IMR-90 (cell line): Measurements from ENCODE around the gene GLRA3. TPM values are rescaled to one million over a fixed set of nuclear protein-coding genes. Genes with fewer than 3 reads are reported as not detected.

Experiments
- ATAC-seq: fragments of 200-7000 bp; cut with Tn5 transposase; 2 replicates; pipeline ENCODE4 v1.9.1; 2020; ENCODE audit warnings: low read depth, mild to moderate bottlenecking, moderate library complexity
- BruUV-seq: library from RNA; stranded (reverse); fragments of 400-500 nt; replicated peaks from 2 replicates; lab custom pipeline; 2021; lab: Mats Ljungman, UMichigan
- CTCF ChIA-PET: fragments of 300-600 bp; formaldehyde crosslinking; extraction: SDS; loops from one replicate; lab custom pipeline; 2021; ENCODE audit warnings: antibody characterized with exemption; lab: Yijun Ruan, JAX
- POLR2A ChIA-PET: fragments of 300-600 bp; sonication (Branson Sonifier 250); formaldehyde crosslinking; loops from one replicate; lab custom pipeline; 2022; ENCODE audit warnings: antibody characterized with exemption; ENCODE audit not compliant: unreplicated experiment; lab: Charles Lee
- DNase-seq: peaks from one replicate; pipeline ENCODE4 v3.0.0; 2013
- H2AFZ ChIP-seq: replicated peaks from 2 replicates; pipeline ENCODE3; 2013; ENCODE audit warnings: low read length, mild to moderate bottlenecking; ENCODE audit not compliant: poor library complexity
- H2AK5ac ChIP-seq: 2 replicates; pipeline ENCODE4 v1.6.1; 2013; ENCODE audit warnings: low read depth, low read length, inconsistent platforms
- H2AK9ac ChIP-seq: replicated peaks from 2 replicates; pipeline ENCODE3; 2013; ENCODE audit warnings: mild to moderate bottlenecking, low read depth, low read length, moderate library complexity; ENCODE audit not compliant: poor library complexity
- H2BK120ac ChIP-seq: 2 replicates; pipeline ENCODE4 v1.6.1; 2013; ENCODE audit warnings: low read depth, low read length, inconsistent platforms
- H2BK15ac ChIP-seq: 3 replicates; pipeline ENCODE4 v1.6.1; 2013; ENCODE audit warnings: low read depth, low read length, inconsistent platforms
- H2BK20ac ChIP-seq: 2 replicates; pipeline ENCODE4 v1.6.1; 2013; ENCODE audit warnings: low read depth, mild to moderate bottlenecking, inconsistent platforms, low read length, moderate library complexity
- H2BK5ac ChIP-seq: 2 replicates; pipeline ENCODE4 v1.6.1; 2013; ENCODE audit warnings: mild to moderate bottlenecking, low read depth, low read length, inconsistent platforms; ENCODE audit not compliant: poor library complexity, severe bottlenecking
- H3K14ac ChIP-seq: replicated peaks from 2 replicates; pipeline ENCODE4 v1.6.1; 2013; ENCODE audit warnings: low read depth, low read length, inconsistent platforms
- H3K18ac ChIP-seq: 2 replicates; pipeline ENCODE4 v1.6.1; 2013; ENCODE audit warnings: low read depth, low read length, control low read depth
- H3K23ac ChIP-seq: 2 replicates; pipeline ENCODE4 v1.6.1; 2013; ENCODE audit warnings: low read depth, low read length, inconsistent platforms
- H3K27ac ChIP-seq: 2 replicates; pipeline ENCODE4 v1.5.1; 2013; ENCODE audit warnings: mild to moderate bottlenecking, control low read depth, low read length; ENCODE audit not compliant: insufficient read depth
- H3K27me3 ChIP-seq: 2 replicates; pipeline ENCODE4 v1.6.1; 2013; ENCODE audit warnings: low read length; ENCODE audit not compliant: control insufficient read depth, insufficient read depth
- H3K36me3 ChIP-seq: 2 replicates; pipeline ENCODE4 v1.6.1; 2013; ENCODE audit warnings: low read length, mixed read lengths; ENCODE audit not compliant: control insufficient read depth, insufficient read depth
- H3K4ac ChIP-seq: 2 replicates; pipeline ENCODE4 v1.6.1; 2013; ENCODE audit warnings: low read depth, low read length, inconsistent platforms
- H3K4me1 ChIP-seq: 2 replicates; pipeline ENCODE4 v1.6.1; 2013; ENCODE audit warnings: low read length, mixed read lengths; ENCODE audit not compliant: control insufficient read depth, insufficient read depth
- H3K4me2 ChIP-seq: 2 replicates; pipeline ENCODE4 v1.6.1; 2013; ENCODE audit warnings: low read depth, mild to moderate bottlenecking, control low read depth, low read length, moderate library complexity
- H3K4me3 ChIP-seq: 2 replicates; pipeline ENCODE4 v1.5.1; 2013; ENCODE audit warnings: low read depth, mild to moderate bottlenecking, control low read depth, low read length, moderate library complexity; ENCODE audit not compliant: insufficient read depth
- H3K56ac ChIP-seq: 2 replicates; pipeline ENCODE4 v1.6.1; 2013; ENCODE audit warnings: low read length, inconsistent platforms; ENCODE audit not compliant: insufficient read depth; ENCODE audit errors: extremely low read depth
- H3K79me1 ChIP-seq, 2 experiments: 2 replicates each; pipeline ENCODE4 v1.6.1; 2013; ENCODE audit warnings: low read length in 2 of 2, inconsistent platforms in 1 of 2, low read depth in 1 of 2
- H3K9ac ChIP-seq: 2 replicates; pipeline ENCODE4 v1.6.1; 2013; ENCODE audit warnings: low read depth, low read length, control low read depth
- H3K9me1 ChIP-seq: 2 replicates; pipeline ENCODE4 v1.6.1; 2013; ENCODE audit warnings: low read length, inconsistent platforms; ENCODE audit not compliant: insufficient read depth
- H3K9me3 ChIP-seq: 2 replicates; pipeline ENCODE4 v1.6.1; 2013; ENCODE audit warnings: low read length; ENCODE audit not compliant: control insufficient read depth, insufficient read depth
- H4K20me1 ChIP-seq: 2 replicates; pipeline ENCODE4 v1.6.1; 2013; ENCODE audit warnings: low read length, inconsistent platforms; ENCODE audit not compliant: insufficient read depth
- H4K5ac ChIP-seq: 2 replicates; pipeline ENCODE4 v1.6.1; 2013; ENCODE audit warnings: mild to moderate bottlenecking, low read depth, low read length, control low read depth
- H4K8ac ChIP-seq, 2 experiments: 2 replicates each; pipeline ENCODE4 v1.6.1; 2013; ENCODE audit warnings: low read depth in 2 of 2, low read length in 2 of 2, control low read depth in 1 of 2, inconsistent platforms in 1 of 2
- H4K91ac ChIP-seq: 2 replicates; pipeline ENCODE4 v1.6.1; 2013; ENCODE audit warnings: low read depth, low read length, inconsistent platforms; ENCODE audit not compliant: insufficient read depth
- BHLHE40 ChIP-seq: fragments of 150-350 bp; IDR thresholded peaks from 2 replicates; pipeline ENCODE4 v1.6.1; 2016; ENCODE audit warnings: mild to moderate bottlenecking, low read depth, low read length
- CEBPB ChIP-seq: IDR thresholded peaks from 2 replicates; pipeline ENCODE4 v1.6.1; 2012; ENCODE audit warnings: low read depth, low read length, improper control_type of control experiment
- CHD1 ChIP-seq: IDR thresholded peaks from 2 replicates; pipeline ENCODE4 v1.6.1; 2012; ENCODE audit warnings: low read depth, low read length, improper control_type of control experiment
- CTCF ChIP-seq: conservative IDR thresholded peaks from 2 replicates; pipeline ENCODE4 v1.5.1; 2012; ENCODE audit warnings: mild to moderate bottlenecking, low read depth, low read length, improper control_type of control experiment
- FOS ChIP-seq: fragments of 150-350 bp; IDR thresholded peaks from 2 replicates; pipeline ENCODE4 v1.6.1; 2016; ENCODE audit warnings: low read depth, low read length
- MAFK ChIP-seq: IDR thresholded peaks from 2 replicates; pipeline ENCODE4 v1.6.1; 2012; ENCODE audit warnings: low read depth, low read length, improper control_type of control experiment
- MAZ ChIP-seq: IDR thresholded peaks from 2 replicates; pipeline ENCODE4 v1.6.1; 2012; ENCODE audit warnings: low read depth, mild to moderate bottlenecking, low read length, improper control_type of control experiment, moderate library complexity, borderline replicate concordance
- MXI1 ChIP-seq: IDR thresholded peaks from 2 replicates; pipeline ENCODE4 v1.6.1; 2012; ENCODE audit warnings: low read depth, mild to moderate bottlenecking, low read length, moderate library complexity, borderline replicate concordance
- NFE2L2 ChIP-seq: fragments of 150-350 bp; IDR thresholded peaks from 2 replicates; pipeline ENCODE4 v1.6.1; 2016; ENCODE audit warnings: low read depth, mild to moderate bottlenecking, low read length
- POLR2A ChIP-seq: IDR thresholded peaks from 2 replicates; pipeline ENCODE4 v1.6.1; 2012; ENCODE audit warnings: mild to moderate bottlenecking, low read depth, low read length
- RAD21 ChIP-seq: IDR thresholded peaks from 2 replicates; pipeline ENCODE4 v1.6.1; 2012; ENCODE audit warnings: low read length, improper control_type of control experiment
- RCOR1 ChIP-seq: IDR thresholded peaks from 2 replicates; pipeline ENCODE4 v1.6.1; 2012; ENCODE audit warnings: mild to moderate bottlenecking, low read length, improper control_type of control experiment; ENCODE audit not compliant: insufficient replicate concordance
- RFX5 ChIP-seq: IDR thresholded peaks from 2 replicates; pipeline ENCODE4 v1.8.0; 2012; ENCODE audit warnings: low read depth, mild to moderate bottlenecking, low read length, moderate library complexity
- SMC3 ChIP-seq: fragments of 150-350 bp; IDR thresholded peaks from 2 replicates; pipeline ENCODE4 v1.6.1; 2016; ENCODE audit warnings: low read depth, mild to moderate bottlenecking, antibody characterized with exemption, low read length, moderate library complexity
- USF2 ChIP-seq: fragments of 150-350 bp; IDR thresholded peaks from 2 replicates; pipeline ENCODE4 v1.6.1; 2017; ENCODE audit warnings: mild to moderate bottlenecking, antibody characterized with exemption, low read length, low read depth
- WGBS, 2 experiments: methylation state at CpG; one replicate each; pipeline versions ENCODE4 v1.1.5 to v1.1.7; 2013; ENCODE audit warnings: missing lambda C conversion rate in 2 of 2; ENCODE audit not compliant: insufficient read length in 1 of 2; ENCODE audit errors: extremely low coverage in 2 of 2; 5-methylcytosine and 5-hydroxymethylcytosine counted together
- dilution Hi-C: fragments of 300-500 bp; cut with HindIII; formaldehyde crosslinking; loops from one replicate; pipeline ENCODE4 v1.14.3; 2018; ENCODE audit warnings: low sequenced_read_pairs; ENCODE audit not compliant: unreplicated experiment
- in situ Hi-C: fragments of 300-500 bp; cut with MboI; formaldehyde crosslinking; loops from 3 replicates; pipeline ENCODE4 v1.14.3; 2019; ENCODE audit warnings: low sequenced_read_pairs, inconsistent platforms, mixed read lengths
- intact Hi-C: fragments of 100-400 bp; cut with micrococcal nuclease; formaldehyde crosslinking; loops from 2 replicates; pipeline ENCODE4 v1.10.0; 2022
- polyA plus RNA-seq, 3 experiments: library from polyadenylated mRNA; depleted of rRNA; stranded (reverse); fragments of >200 nt; gene quantifications; 2 replicates each; pipeline ENCODE4 v1.2.3, GENCODE V29; 2012; ENCODE audit warnings: low replicate concordance in 1 of 3
- total RNA-seq: library from RNA; depleted of rRNA; stranded (reverse); fragments of >200 nt; gene quantifications from 2 replicates; pipeline ENCODE4 v1.2.3, GENCODE V29; 2012
- TF ChIP-seq, protein P1 (sequence below): fragments of 150-350 bp; IDR thresholded peaks from 2 replicates; pipeline ENCODE4 v1.6.1; 2016; ENCODE audit warnings: low read depth, mild to moderate bottlenecking, low read length, moderate library complexity, borderline replicate concordance

Gene GLRA3
- total and polyA plus RNA-seq, 2 of the 4 experiments (the other 2 are of a cell fraction): not detected

GRCh38 chr4:174596513-174596912, 232.5 kb downstream of the GLRA3 start:
- no peak for ATAC-seq
- CTCF ChIA-PET: interaction anchor here (0.6 kb wide), 1 partner anchor 125 kb away, joined by 3 read pairs; no protein-coding TSS in a partner anchor

More at GRCh38 chr4:174596513-174596912, 232.5 kb downstream of the GLRA3 start:
- in situ Hi-C loops (no loop called here), intact Hi-C loops (no loop called here), dilution Hi-C loops (no loop called here)
- no peak overlapping the region for H2AFZ ChIP-seq
- H4K20me1 ChIP-seq: no peaks in the 10 kb centered on the region
- no TSS peak for BruUV-seq
- no peak overlapping the region for H3K14ac ChIP-seq
- H2AK5ac ChIP-seq: no peak overlapping the region
- H4K91ac ChIP-seq: no peak overlapping the region
- no peak overlapping the region for H3K56ac ChIP-seq
- H3K9me1 ChIP-seq: no peaks in the 10 kb centered on the region
- WGBS, 2 experiments: no CpG with 5 or more reads among the region's 1 CpG
- no peak overlapping the region for H3K4ac ChIP-seq
- H3K4me1 ChIP-seq: no peaks in the 10 kb centered on the region
- POLR2A ChIA-PET: no interaction called here
- no peaks in the 10 kb centered on the region for H3K27me3 ChIP-seq
- H2BK15ac ChIP-seq: no peak overlapping the region
- H4K8ac ChIP-seq: no peak overlapping the region
- TF ChIP-seq MAZ (no peak), BHLHE40 (no peak), NFE2L2 (no peak), CTCF (no peak), SMC3 (no peak), RFX5 (no peak), CHD1 (no peak), MAFK (no peak), MXI1 (no peak), USF2 (no peak), POLR2A (no peak), FOS (no peak), RCOR1 (no peak), RAD21 (no peak), CEBPB (no peak)
- TF ChIP-seq, protein P1, sequence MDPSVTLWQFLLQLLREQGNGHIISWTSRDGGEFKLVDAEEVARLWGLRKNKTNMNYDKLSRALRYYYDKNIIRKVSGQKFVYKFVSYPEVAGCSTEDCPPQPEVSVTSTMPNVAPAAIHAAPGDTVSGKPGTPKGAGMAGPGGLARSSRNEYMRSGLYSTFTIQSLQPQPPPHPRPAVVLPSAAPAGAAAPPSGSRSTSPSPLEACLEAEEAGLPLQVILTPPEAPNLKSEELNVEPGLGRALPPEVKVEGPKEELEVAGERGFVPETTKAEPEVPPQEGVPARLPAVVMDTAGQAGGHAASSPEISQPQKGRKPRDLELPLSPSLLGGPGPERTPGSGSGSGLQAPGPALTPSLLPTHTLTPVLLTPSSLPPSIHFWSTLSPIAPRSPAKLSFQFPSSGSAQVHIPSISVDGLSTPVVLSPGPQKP: no peak
- H2BK5ac ChIP-seq: no peak overlapping the region
- no peak overlapping the region for H3K23ac ChIP-seq
- H3K18ac ChIP-seq: no peak overlapping the region
- no peak overlapping the region for H2BK20ac ChIP-seq
- no peak overlapping the region for H3K4me3 ChIP-seq
- no peak for DNase-seq
- H2AK9ac ChIP-seq: no peak overlapping the region
- no peak overlapping the region for H2BK120ac ChIP-seq
- H3K36me3 ChIP-seq: no peaks in the 10 kb centered on the region
- no peaks in the 10 kb centered on the region for H3K9me3 ChIP-seq
- no peak overlapping the region for H3K9ac ChIP-seq
- no peak overlapping the region for H3K27ac ChIP-seq
- H4K5ac ChIP-seq: no peak overlapping the region
- H3K4me2 ChIP-seq: no peak overlapping the region
- no peaks in the 10 kb centered on the region for H3K79me1 ChIP-seq
